ENCODE results near the gene PDE11A.
"Not testable (repeated sequence)": the region's sequence is repeated elsewhere in the genome, so short reads cannot be mapped to it uniquely, and the experiment has no call there.

PDE11A gene

DNA sequence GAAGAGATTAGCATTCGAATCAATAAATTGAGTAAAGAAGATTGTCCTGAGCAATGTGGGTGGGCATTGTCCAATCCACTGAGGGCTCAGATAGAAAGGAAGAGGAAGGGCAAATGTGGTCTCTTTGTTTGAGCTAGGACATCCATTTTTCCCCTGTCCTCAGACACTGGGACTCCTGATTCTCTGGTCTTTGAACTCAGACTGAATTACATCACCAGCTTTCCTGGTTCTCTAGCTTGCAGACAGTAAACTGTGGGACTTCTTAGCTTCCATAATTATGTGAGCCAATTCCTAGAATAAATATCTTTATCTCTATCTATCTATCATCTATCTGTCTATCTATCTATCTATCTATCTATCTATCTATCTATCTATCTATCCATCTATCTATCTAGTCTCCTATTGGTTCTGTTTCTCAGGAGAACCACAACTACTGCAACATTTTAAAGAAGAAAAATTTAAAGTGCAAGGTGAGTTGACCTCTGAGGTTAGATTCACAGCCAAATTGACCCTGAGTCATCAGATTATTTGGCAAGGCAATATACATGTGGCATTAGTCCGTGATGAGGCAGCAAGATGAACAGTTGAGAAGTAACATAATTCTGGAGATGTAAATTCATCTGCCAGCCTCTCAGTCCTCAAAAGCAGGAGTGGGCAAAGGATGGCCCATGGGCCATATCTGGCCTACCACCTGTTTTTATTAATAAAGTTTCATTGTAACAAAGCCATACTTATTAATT, 191.4 kb downstream of the PDE11A start:
- no peak for DNase-seq

DNA sequence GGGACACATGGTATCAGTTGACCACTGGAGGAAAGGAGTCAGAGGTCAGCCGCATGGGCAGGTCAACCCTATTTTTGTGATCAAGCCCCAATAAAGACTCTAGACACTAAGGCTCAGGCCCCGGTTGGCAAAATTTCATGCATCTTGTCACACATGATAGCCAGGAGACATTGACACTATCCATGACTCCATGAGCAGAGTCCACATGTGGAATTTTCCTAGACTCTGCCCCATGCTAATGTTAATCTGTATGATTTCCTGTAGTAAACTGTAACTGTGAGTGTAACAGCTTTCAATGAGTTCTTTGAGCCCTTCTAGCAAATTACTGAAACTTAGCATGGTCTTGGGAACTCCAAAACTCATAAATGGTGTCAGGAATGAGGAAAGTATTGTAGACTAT, 192.3 kb downstream of the PDE11A start:
- no peak for DNase-seq

DNA sequence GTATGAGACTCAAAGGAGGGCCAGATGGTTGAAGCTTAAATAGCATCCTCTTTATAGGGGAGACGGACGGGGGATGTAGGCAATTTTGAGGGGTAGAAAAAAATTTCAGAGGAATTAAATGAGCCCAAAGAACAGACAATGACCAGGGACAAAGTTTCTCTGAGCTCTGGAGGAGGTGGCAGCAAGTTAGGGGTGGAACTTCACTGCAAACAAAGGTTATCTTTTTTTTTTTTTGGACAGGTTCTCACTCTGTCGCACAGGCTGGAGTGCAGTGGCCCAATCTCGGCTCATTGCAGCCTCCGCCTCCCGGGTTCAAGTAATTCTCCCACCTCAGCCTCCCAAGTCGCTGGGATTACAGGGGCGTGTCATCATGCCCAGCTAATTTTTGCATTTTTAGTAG, 195.6 kb downstream of the PDE11A start:
- no peak for DNase-seq

DNA sequence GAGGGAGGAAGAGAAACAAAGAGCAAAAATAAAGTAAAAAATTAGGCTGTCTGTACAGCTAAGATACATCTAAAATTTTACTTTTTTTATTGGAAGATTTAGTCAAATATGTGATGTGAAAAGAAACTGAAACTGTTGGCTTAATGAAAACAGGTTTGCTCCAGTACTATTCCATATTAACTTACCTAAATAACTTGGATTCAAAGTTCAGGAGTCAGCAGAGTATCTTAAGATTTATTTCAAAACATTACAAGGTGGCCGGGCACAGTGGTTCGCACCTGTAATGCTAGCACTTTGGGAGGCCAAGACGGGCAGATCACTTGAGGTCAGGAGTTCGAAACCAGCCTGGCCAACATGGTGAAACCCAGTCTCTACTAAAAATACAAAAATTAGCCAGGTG, 197.9 kb downstream of the PDE11A start:
- DNase-seq, result no peak

DNA sequence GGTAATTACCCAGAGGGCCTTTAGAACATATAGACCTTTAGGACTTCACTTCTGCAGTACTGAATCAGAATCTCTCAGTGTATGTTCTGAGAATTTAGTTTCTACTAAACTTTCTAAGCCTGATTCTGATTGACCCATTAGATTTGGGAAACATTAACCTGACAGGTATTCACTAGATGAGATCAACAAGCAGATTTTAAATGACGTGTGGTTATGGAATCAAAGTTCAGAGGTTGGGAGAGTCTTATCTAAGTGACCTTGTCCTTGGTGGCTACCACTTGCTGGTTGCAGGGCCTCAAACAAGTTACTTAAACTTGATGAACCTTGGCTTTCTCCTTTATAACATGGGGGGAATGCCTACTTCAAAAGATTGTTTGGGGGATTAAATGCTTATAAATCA, 198.7 kb downstream of the PDE11A start:
- DNase-seq, result no peak

DNA sequence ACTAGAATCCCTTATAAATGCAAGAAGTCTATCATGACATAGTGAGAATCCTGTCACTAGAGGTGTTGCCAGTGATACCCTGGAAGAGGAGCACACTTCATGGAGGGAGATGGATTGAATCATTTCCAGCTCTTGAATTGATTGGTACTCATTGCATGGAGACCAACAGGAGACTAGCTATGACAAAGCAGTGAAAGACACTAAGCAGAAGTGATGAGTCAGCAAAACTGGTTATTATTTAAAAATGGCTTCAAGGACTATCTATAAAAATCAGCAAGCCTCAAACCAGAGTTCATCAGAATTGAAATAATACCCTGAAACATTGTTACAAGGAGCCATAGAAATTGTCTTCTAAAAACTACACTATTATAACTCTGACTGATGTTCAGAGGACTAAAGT, 200.3 kb downstream of the PDE11A start:
- no peak for DNase-seq

DNA sequence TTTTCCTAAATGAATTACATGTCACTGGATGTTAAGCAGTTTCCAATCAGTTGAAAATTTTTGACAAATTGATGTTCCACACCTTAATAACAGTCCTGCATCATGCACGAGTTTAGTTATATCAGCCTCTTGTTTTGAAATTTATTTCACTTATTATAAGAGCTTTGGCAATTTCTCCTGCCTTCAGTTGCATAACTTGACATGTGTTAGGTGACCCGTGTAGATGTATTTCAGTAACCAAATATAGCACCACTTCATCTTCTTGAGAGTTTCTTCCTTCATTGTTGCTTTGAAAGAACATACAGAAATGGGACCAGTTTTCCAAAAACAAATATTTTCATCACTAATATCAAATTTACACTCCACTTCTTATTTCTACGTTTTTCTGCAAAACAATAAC, 202.7 kb downstream of the PDE11A start:
- DNase-seq, result no peak

DNA sequence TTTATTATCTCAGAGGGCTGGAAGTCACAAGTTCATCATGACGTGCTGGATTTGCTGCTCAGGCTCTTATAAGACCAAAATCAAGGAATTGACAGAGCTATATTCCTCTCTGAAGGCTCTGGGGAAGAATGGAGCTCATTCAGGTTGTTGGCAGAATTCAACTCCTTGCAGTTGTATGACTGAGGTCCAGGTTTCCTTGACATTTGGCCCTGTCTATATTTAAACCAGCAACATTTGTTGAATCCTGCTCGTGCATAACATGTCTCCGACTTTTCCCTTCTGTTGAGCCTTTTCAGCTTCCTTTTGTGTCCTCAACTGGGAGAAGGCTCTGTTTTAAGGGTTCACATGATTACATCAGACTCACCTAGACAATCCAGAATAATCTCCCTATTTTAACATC, 203.4 kb downstream of the PDE11A start:
- DNase-seq, result no peak

DNA sequence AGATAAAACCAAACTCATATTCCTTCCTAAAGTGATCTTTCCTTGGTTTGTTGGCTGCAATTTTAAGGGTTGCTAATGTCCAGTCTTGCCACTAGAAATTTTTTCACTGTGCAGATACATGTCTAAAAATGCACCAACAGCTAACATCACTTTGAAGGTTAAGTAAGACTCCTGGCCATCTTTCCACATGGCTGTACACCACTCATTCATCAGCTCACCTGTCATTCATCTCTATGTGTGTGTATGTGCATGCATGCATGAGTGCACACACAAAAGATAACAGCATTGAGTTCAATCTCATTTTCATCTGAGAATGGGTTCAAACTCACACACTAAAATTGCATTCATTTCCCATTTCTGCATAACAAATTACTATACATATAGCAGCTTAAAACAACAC, 203.8 kb downstream of the PDE11A start:
- DNase-seq, result no peak

DNA sequence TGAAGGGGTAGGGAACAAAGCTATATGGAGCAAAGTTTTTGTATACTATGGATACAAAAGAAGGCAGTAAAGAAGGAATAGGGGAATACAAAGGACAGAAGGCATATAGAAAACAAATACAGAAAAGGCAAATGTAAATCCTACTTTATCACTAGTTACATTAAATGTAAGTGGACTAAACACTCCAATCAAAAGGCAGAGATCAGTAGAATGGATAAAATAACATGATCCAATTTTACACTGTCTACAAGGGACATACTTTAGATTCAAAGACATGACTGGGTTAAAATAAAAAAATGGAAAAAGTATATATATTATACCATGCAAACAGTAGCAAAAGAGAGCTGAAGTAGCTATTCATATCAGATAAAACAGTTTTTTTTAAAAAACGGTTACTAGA, 215.0 kb downstream of the PDE11A start:
- DNase-seq, result no peak

DNA sequence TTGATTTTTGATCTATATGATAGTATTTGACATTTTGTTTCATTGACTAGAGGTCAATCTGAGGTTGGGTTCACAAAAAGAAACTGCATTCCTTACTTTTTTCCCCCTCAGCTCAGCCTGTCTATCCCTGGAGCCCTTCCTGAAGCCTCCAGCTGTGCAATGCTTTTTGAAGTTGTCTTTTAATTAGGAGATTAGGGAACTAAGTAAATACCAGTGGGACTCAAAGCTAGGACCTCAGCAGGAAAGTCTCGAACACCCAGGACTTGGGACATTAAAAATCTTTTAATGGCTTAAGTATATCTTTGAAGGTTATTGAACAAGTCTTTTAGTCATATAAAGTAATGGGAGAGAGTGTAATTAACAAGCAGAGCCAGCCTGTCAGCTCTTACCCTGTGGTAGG, 220.2 kb downstream of the PDE11A start:
- no peak for DNase-seq

DNA sequence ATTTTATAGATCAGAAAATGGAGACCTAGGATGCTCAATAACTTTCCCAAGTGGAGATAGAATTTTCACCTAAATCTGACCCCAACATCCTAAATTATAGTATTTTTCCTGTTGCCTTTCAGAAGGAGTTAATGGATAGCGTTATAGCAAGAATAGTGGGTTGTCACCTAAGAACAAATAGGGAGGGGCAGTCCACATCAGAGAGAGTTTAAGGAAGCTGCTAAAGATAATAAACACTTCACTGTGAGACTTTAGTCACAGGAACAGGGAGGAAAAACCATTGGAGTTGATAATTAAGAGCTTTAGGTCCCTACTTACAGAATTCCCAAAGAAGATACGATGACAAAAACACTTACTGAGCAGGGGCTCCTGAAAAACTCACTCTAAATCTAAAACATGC, 229.4 kb downstream of the PDE11A start:
- no peak for DNase-seq

DNA sequence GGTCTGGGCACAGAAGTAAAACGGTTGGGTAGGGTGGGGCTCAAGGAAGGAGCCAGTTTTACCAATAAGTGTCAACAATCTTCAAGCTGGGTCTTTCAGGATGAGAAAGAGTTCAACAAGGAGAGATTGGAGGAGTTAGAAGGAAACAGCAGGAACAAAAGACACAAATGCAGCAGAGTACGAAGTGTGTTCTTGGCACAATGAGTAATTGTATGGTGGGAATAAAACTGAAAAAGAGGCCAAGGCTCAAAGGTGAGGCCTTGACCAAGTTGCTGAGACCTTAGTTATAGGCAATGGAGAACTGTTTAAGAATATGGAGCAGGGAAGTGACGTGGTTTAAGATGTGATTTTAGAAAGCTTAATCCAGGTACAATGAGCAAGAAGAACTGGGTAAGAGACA, 230.3 kb downstream of the PDE11A start:
- no peak for DNase-seq

DNA sequence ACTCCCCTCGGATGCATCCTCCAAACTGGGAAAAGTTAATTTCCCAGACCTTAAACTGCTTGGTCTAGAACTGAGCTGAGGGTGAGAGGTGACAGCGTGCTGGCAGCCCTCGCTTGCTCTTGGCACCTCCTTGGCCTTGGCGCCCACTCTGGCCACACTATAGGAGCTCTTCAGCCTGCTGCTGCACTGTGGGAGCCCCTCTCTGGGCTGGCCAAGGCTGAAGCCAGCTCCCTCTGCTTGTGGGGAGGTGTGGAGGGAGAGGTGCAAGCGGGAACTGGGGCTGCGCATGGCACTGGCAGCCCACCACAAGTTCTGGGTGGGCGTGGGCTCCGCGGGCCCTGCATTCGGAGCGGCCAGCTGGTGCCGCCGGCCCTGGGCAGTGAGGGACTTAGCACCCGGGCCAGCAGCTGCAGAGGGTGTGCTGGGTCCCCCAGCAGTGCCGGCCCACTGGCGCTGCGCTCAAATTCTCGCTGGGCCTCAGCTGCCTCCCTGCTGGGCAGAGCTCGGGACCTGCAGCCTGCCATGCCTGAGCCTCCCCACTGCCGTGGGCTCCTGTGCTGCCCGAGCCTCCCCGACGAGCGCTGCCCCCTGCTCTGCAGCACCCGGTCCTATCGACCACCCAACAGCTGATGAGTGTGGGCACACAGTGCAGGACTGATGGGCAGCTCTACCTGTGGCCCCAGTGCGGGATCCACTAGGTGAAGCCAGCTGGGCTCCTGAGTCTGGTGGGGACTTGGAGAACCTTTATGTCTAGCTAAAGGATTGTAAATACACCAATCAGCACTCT, 237.0 kb downstream of the PDE11A start:
- not testable (repeated sequence) for DNase-seq

DNA sequence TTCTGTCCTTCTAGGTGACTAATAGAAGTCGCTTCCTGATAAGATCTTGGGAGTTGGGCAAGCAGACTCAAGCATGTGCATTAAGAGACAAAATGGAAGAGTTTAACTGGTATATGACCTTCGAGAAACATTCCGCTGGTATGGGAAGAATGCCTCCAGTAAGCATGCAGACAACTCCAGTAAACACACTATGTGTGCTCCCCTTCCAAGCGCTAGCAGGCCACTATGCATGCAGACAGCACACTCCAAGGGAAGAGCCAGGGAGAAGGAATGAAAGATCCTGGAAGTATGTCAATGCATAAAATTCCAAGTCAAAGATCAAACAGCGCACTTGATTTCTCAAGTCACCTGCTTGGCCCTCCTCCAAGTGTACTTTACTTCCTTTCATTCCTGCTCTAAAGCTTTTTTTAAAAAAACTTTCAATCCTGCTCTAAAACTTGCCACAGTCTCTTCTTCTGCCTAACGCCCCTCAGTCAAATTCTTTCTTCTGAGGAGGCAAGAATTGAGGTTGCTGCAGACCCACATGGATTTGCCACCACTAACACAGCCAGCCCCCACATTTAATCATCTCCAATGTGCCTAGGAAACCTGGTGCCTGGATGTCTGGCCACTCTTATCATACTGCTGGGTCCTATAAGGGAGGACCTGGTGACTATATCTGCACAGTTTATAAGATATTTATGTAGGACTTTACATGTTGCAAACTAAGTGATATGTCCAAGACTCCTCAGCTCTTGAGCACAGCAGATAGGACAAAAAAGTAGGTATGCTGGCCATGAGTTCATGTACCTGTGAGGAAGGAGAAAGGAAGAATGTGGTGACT, 239.8 kb downstream of the PDE11A start:
- no peak for DNase-seq

DNA sequence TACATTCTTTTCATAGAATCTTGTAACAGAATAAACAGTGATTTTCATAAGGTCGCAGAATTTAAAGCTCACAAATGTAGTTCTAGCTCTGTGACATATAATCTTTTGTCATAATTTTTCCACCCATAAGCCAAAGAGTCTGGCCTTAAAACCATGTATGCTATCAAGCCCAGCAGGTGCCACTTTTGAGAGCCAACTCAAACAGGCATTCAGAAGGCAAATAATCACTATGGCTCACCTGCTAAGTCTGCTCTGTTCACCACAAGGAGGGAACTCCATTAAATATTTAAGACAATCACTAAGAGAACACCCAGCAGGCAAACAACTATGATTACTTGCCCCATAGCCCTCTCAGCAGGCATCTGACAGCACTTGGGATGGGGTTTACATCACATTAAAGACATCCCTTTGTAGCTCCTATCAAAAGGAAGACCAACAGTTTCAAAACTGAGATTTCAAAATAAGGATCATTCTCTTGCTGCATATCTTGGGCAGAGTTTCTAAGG, 241.6 kb downstream of the PDE11A start:
- no peak for DNase-seq

DNA sequence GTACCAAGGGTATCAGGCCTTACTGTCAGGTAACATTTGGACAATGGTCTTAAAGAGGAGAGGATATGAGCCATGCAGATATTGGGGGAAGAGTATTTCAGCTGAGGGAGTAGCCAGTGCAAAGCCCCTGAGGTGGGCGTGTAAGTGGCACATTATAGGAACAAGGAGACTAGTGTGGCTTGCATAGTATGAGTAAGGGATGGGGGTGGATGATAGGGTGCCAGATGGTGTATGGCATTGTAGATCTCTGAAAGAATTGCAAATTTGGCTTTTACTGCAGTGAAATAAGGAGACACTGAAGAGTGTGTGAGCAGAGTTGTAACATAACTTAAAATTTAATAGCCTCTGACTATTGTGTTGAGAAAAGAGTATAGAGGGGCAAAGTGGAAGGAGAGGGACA, 244.0 kb downstream of the PDE11A start:
- no peak for DNase-seq

DNA sequence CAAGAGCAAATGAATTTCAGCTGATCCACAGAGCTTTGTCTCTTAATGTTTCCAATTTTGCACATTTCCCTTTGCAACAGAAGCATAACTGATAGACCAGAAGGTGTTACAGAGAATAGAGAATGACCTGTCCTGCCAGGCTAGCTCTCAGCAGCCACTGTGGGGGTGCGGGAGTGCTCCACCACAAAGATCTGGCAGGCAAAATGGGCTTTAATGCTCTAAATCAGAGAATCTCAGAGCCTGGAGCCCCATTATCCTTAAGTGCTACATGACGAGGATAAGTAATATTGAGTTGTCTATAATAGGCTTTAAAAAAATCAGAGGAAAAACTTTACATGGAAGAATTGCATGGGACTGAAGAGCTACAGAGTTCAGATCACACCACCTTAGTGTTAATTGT, 245.7 kb downstream of the PDE11A start:
- DNase-seq, result no peak

DNA sequence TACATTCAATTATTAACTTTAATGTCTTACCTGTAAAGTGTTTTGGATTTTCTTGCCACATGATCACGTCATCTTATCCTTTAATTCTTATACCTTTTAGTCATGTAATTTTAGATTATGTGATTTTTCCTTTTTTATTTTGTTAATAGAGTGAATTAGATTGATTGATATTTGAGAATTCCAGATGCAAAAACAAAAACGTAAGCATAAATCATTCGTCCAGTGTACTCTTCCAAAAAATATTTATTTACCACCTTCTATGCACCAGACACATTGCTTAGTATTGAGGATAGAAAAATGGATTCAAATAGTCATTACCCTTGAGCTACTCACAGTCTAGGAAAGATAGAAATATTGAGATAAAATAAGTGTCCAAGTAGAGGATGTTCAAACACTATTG, 249.6 kb downstream of the PDE11A start:
- no peak for DNase-seq

DNA sequence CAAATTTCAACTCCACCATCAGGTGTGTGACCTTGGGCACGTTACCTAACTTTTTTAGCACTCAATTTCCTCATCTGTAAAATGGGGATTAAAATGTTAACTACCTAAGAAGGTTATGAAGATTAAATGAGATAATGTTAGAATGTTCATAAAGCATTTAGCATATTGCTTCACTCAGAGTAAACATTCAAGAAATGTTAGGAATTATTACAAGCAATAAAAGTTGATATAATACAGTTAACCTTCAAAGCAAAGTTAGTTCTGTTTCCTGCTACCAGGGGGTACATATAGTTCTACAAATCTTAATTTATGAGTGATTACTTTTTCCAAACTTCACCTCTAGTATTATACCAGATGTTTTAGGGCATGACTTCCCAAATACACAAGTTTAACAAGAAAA, 254.2 kb downstream of the PDE11A start:
- no peak for DNase-seq

DNA sequence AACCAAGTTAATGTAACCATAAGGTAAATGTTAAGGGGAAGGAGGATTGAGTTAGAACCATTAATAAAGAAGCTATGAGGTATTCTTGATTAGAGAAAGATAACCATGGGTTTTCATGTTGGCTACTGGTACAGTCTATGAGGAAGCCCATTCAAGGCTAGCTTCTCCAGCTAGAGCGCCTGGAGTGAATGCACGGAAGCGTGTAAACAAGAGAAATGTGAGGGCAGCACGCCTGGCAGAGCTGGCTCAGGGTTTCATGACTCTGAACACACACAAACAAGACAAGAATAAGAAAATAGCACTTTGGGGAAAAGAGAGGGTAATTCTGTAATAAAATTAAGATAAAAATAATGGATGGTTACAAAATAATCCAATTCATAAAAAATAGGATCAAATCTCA, 255.3 kb downstream of the PDE11A start:
- no peak for DNase-seq

DNA sequence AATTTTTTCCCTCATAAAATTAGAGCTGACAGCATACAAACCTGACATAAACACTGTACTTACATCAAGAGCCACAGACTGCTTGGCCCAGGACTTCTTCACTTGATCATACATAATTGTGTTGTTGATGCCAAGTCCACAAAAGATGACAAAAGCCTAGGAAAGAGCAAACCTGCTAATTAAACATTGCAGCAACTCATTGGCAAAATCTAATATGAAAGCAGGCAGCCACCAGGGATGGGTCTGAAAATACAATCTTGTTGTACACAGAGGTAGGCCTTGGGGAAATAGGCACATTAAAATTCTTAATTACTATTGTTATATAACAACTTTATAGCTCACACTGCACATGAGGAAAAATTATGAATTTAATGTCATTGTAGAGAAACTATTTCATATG, 255.8 kb downstream of the PDE11A start:
- no peak for DNase-seq

DNA sequence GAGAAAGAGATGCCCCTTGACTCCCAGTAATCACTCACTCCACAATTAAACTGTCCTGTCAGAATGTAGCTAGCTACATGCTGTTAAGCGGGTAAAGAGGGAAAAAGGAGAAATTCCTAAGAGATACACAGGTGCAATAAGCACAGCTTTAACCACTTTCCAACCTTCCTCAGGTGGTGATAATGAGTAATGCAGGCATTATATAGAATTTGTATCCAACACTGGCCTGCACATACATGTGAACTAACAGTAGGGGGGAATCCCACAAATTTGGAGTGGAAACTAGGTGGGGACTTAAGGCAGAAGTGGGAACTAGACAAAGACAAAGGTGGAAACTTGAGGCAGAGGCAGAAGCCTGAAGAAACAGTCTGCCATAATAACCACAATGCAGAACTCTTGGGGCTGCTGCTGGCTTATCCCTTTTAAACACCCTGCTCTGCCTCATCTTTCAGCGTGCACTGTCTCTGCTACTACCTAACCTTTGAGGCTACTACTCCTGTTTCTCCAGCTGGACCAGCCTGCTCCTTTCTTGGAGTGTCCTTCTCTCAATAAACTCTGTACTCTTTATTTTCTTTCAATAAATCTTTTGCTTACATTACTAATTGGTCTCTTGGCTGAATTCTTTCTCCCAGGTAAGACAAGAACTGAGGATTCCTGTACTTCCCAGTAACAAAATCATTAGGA, 259.7 kb downstream of the PDE11A start:
- DNase-seq, result no peak
